HCT116 (cell line): Measurements from ENCODE around the gene GPANK1. TPM values are rescaled to one million over a fixed set of nuclear protein-coding genes. Genes with fewer than 3 reads are reported as not detected.

Experiments
- CBX3 ChIP-seq: IDR thresholded peaks from 2 replicates; pipeline ENCODE4 v1.6.1; 2012; ENCODE audit warnings: low read depth
- CTCF ChIP-seq, 3 experiments: fragments of 200-600 bp in 1 of 3; sonication (generic) in 1 of 3; IDR thresholded peaks in 2 of 3; conservative IDR thresholded peaks in 1 of 3; 2 replicates each; pipeline ENCODE4 v1.5.1; 2012 to 2017; ENCODE audit warnings: low read depth in 2 of 3, low read length in 2 of 3, antibody characterized with exemption in 1 of 3, borderline replicate concordance in 1 of 3, control low read depth in 1 of 3, mild to moderate bottlenecking in 1 of 3, mixed read lengths in 1 of 3, mixed run types in 1 of 3, moderate library complexity in 1 of 3; ENCODE audit not compliant: insufficient read depth in 1 of 3
- JUND ChIP-seq: IDR thresholded peaks from 2 replicates; pipeline ENCODE4 v1.6.1; 2012
- MAX ChIP-seq: IDR thresholded peaks from 2 replicates; pipeline ENCODE4 v1.6.1; 2012
- RAD21 ChIP-seq: IDR thresholded peaks from 2 replicates; pipeline ENCODE4 v1.6.1; 2012; ENCODE audit warnings: low read depth, mild to moderate bottlenecking
- YY1 ChIP-seq: IDR thresholded peaks from 2 replicates; pipeline ENCODE4 v1.6.1; 2011; ENCODE audit warnings: low read length, low read depth, moderate library complexity, mild to moderate bottlenecking; ENCODE audit not compliant: insufficient replicate concordance; ENCODE audit errors: extremely low read depth
- ZBTB33 ChIP-seq: IDR thresholded peaks from 2 replicates; pipeline ENCODE4 v1.6.1; 2011; ENCODE audit warnings: mild to moderate bottlenecking, low read length, moderate library complexity; ENCODE audit not compliant: insufficient replicate concordance; ENCODE audit errors: extremely low read depth
- ZFX ChIP-seq: fragments of 450-650 bp; IDR thresholded peaks from 2 replicates; pipeline ENCODE4 v1.6.1; 2017
- total RNA-seq: library from RNA; stranded (reverse); gene quantifications from one replicate; pipeline ENCODE4 v1.2.1, GENCODE V29; 2021; ENCODE audit not compliant: unreplicated experiment

Gene GPANK1
- total RNA-seq, 1 experiment from 2014 or later, result 14.8 TPM

GRCh38 chr6:31620586-31621319, 44.0 kb downstream of the GPANK1 start, which contains the start of gene PRRC2A (continued):
- TF ChIP-seq YY1 (peak; percentile 87), CBX3 (no peak), JUND (no peak), CTCF (IDR thresholded peaks at IDR 0.05 in 2 of 3, conservative IDR thresholded peaks at IDR 0.05 in 1 of 3; ENCODE audit: borderline replicate concordance in 1 of 3, insufficient read depth in 1 of 3, low read depth in 2 of 3, low read length in 2 of 3) (no peak), RAD21 (no peak), MAX (no peak), ZFX (peak; percentile 77; the same call in 1 of the 2 replicates), ZBTB33 (no peak)
